Stimulated activated CD4-positive, alpha-beta T cell treated with anti-CD3 and anti-CD28 coated beads, TNF-alpha, amount 100 ng/mL, for 1 hour (primary cell): ENCODE results near the gene RNF19B.

Experiments
- DNase-seq, 3 donors: peaks; one replicate each; pipeline ENCODE4 v3.0.0-alpha.2; 2020; ENCODE audit warnings: low read depth in 3 of 3, low spot score in 1 of 3

The RNF19B gene

DNA sequence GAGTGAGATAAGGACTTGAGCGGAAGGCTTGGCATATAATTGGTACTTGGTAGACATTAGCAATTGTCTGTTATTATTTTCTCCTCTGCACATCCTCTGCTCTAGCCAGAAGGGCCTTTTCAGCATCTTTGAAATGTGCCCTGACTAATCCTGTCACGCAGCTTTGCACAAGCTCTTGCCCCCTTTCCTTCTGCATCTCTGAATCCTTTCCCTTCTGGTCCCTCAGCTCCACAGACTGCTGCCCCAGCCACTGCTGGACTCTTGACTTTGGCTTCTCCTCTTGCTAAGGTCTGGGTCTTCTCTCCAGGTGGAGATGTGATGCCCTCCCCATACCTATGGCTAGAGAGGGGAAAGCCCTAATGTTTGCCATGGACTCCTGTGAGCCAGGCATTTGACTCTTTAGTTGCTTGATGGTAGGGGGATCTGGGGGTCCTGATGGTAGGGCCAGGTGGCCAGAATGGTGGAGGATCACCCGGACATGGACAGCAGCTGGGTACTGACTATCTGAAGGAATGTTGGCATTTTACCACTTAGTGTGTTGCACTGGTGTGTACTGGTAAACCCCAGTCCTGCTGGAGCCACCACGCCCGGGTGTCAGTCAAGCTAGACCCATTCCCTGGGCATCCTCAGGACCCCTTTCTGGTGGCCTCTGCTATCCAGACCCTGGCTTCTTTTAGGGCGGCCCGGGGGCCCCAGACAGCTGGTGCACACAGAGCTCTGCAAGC is 73.9 kb downstream of the RNF19B start:
- DNase-seq, result no peak

DNA sequence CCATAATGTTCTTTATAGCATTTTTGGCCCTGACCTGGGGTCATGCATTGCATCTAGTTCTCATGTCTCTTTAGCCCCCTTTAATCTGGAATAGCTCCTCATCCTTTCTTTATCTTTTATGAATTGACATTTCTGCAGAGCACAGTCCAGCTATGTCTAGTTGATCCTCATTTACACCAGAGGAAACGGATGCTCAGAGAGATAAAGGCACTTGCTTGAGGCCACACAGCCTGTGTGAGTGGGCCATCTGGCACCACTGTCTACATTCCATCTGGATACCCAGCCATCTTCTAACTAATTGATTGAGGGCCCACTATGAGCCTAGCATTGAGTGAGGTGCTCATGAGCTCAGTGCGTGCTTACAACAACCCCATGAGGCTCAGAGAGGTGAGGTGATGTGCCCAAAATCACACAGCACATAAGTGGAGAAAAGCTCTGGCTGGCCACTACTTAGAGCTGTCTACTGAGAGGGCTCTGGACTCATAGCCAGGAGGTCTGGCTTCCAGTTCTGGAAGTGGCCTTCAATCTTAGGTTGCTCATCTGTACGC is 74.8 kb downstream of the RNF19B start:
- DNase-seq, result no peak

DNA sequence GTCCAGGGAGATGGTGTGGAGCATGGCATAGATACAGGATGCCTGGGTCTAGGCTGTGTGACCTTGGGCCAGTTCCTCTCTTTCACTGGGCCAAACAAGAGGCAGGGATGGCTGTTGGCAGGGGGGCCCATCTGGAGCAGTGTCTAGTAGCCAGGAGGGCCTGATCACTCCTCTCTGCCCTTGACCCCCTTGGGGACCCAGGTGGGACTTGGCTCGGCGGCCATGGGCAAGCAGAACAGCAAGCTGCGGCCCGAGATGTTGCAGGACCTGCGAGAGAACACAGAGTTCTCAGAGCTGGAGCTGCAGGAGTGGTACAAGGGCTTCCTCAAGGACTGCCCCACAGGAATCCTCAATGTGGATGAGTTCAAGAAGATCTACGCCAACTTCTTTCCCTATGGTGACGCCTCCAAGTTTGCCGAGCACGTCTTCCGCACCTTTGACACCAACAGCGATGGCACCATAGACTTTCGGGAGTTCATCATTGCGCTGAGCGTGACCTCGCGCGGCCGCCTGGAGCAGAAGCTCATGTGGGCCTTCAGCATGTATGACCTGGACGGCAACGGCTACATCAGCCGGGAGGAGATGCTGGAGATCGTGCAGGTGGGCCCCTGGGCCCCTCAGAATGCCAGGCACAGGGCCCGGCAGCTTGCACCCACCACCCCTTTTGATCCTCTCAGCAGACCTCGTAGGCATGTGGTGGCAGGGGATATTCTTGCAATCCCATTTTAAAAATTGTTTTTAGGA is 75.8 kb downstream of the RNF19B start:
- DNase-seq, result no peak

DNA sequence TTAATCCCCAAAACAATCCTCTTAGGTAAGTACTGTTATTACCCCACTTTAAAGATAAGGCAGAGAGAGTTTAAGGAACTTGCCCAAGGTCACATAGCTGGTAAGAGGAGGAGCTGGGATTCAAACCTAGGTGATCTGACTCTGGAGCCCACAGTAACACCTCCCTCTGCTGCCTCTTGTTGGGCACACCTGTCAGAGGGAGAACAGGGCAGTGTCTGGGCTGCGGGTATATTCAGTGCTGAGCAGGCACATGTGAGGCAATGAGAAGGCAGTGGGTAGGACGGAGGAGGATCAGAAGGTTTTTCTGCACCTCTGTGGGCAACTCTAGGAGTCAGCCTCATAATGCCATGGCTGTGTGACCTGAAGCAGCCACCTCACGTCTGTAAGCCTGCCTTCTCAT is 76.5 kb downstream of the RNF19B start:
- no peak for DNase-seq

DNA sequence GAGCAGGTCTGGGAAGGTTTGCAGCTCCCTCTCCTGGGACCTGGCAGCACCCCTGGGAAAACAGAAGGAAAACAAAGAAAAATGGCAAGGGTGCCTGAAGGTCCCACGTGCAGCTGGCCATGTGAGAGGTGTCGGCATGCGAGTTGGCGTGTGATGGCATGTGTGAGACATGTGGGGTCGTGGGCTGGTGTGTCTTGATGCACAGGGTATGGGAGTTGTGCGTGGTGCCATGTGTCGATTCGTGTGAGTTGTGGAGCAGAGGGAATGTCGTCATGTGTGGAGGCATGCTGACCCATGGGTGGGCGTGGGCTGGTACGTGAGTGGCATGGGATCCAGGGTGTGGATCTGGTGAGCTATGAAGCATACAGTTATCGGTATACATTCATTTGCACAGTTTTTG is 77.0 kb downstream of the RNF19B start:
- no peak for DNase-seq

DNA sequence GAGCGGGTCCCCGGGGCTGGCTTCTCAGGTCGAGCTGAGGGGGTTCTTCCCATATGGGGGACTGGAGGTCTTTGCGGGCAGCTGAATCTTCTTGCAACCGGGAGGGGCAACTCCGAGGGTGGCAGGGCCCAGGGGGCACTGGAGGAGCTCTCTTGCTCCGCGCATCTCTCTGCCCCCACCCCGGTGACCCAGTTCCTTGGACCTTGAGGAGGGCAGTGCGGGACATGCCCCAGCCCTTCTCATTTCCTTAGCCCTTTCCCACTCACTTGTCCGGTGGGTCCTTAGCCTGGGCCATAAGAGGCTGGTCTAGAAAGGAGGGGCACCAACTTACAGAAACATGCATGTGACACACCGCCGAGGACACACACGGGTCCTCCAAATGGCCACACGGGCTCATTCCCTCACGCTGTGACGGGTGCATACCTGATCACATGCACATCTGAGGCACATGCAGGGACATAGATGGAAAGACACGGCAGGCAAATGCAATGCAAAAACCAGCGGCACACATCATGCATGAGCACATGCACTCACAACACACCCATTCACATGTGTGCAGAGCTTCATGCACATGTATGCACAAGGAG is 77.7 kb downstream of the RNF19B start:
- DNase-seq, result no peak
